Chondrocyte (in vitro differentiated cells): ENCODE measurements around the gene PATZ1. TPM values are rescaled to one million over a fixed set of nuclear protein-coding genes. Genes with fewer than 3 reads are reported as not detected.

ENCODE experiments used
- DNase-seq: peaks from one replicate; pipeline ENCODE4 v3.0.0; 2021; ENCODE audit warnings: mixed read lengths, low spot score
- H3K27ac Mint-ChIP-seq: one replicate; pipeline ENCODE4 v1.8.0; 2021; ENCODE audit warnings: mild to moderate bottlenecking, moderate library complexity, mixed read lengths; ENCODE audit not compliant: unreplicated experiment
- H3K27me3 Mint-ChIP-seq: 2 replicates; pipeline ENCODE4 v1.8.0; 2021; ENCODE audit warnings: low read depth, mixed read lengths
- H3K36me3 Mint-ChIP-seq: 2 replicates; pipeline ENCODE4 v1.8.0; 2021; ENCODE audit warnings: low read depth, mixed read lengths
- H3K4me1 Mint-ChIP-seq: 2 replicates; pipeline ENCODE4 v1.8.0; 2021; ENCODE audit warnings: low read depth, mild to moderate bottlenecking, mixed read lengths
- H3K4me3 Mint-ChIP-seq: one replicate; pipeline ENCODE4 v1.8.0; 2021; ENCODE audit warnings: mild to moderate bottlenecking, moderate library complexity, mixed read lengths; ENCODE audit not compliant: unreplicated experiment
- H3K9me3 Mint-ChIP-seq: 2 replicates; pipeline ENCODE4 v1.8.0; 2021; ENCODE audit warnings: low read depth, mixed read lengths
- total RNA-seq: library from RNA; stranded (reverse); gene quantifications from 3 replicates; pipeline ENCODE4 v1.2.1, GENCODE V29; 2021
- TF ChIP-seq, protein P1 (sequence below): fragments of 200-600 bp; sonication (generic); IDR thresholded peaks from 2 replicates; pipeline ENCODE4 v1.5.0; 2021; ENCODE audit warnings: antibody characterized with exemption, mild to moderate bottlenecking, moderate library complexity

PATZ1 gene
- total RNA-seq, 1 donor from 2014 or later, result 19.9 TPM

DNA sequence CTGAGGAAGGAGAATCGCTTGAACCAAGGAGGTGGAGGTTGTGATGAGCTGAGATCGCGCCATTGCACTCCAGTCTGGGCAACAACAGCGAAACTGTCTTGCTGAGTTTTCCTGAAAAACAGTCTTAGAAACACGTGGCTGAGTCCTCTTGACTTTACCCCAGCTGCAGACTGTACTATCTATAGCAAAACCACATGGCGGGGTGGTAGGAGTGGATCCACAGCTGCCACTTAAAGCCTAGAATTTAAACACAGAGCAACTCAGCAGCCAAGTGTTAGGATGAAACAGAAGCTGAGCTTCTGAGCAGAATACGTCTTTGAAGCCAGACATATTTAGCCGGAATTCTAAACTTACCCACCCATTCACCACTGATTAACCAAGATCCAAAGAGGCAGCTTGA lies 14.1 kb downstream of the PATZ1 start:
- H3K9me3 Mint-ChIP-seq, result no peaks in the 10 kb centered on the region
- H3K27ac Mint-ChIP-seq, result no peak overlapping the region
- peaks cover 42% of the 10 kb centered on the region for H3K36me3 Mint-ChIP-seq
- no peak for DNase-seq
- no peaks in the 10 kb centered on the region for H3K27me3 Mint-ChIP-seq
- TF ChIP-seq, protein P1, sequence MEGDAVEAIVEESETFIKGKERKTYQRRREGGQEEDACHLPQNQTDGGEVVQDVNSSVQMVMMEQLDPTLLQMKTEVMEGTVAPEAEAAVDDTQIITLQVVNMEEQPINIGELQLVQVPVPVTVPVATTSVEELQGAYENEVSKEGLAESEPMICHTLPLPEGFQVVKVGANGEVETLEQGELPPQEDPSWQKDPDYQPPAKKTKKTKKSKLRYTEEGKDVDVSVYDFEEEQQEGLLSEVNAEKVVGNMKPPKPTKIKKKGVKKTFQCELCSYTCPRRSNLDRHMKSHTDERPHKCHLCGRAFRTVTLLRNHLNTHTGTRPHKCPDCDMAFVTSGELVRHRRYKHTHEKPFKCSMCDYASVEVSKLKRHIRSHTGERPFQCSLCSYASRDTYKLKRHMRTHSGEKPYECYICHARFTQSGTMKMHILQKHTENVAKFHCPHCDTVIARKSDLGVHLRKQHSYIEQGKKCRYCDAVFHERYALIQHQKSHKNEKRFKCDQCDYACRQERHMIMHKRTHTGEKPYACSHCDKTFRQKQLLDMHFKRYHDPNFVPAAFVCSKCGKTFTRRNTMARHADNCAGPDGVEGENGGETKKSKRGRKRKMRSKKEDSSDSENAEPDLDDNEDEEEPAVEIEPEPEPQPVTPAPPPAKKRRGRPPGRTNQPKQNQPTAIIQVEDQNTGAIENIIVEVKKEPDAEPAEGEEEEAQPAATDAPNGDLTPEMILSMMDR, result no peak
- H3K4me3 Mint-ChIP-seq, result no peak overlapping the region
- H3K4me1 Mint-ChIP-seq, result no peaks in the 10 kb centered on the region

DNA sequence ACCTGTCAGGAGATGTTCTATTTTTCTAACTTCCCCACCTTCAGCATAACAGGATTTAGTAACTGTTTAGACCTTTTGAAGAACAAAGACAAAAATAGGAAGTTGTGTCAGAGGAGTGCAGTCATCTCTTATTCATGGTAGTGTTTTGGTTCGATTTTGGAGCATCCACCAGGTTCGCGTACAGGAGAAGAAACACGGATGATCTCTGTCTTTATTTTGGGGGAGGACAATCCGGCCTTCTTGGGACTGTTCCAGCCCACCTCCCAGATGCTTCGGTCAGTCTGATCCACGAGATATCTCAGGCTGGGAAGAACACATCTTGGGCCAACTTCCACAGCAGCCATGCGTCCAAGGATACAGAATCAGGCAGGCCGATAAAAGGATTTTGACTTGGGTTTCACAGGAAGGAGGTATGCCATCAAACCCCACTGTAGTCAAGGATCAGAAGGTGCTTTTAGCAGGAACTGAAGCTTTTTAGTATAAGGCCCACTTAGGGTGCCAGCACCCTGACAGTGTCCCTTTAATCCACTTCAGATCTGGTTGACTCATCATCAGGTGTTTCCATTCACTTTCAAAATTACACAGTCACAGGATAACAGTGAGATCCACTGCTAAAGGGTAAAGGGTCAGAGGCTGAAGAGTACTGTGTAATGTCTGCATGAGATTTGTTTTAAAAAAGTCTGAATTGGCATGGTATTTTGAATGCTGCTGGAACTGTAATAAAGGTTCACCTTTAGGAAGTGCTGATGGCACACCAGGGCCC lies 16.5 kb downstream of the PATZ1 start:
- H3K36me3 Mint-ChIP-seq, result peaks cover 46% of the 10 kb centered on the region
- TF ChIP-seq, protein P1, result no peak

DNA sequence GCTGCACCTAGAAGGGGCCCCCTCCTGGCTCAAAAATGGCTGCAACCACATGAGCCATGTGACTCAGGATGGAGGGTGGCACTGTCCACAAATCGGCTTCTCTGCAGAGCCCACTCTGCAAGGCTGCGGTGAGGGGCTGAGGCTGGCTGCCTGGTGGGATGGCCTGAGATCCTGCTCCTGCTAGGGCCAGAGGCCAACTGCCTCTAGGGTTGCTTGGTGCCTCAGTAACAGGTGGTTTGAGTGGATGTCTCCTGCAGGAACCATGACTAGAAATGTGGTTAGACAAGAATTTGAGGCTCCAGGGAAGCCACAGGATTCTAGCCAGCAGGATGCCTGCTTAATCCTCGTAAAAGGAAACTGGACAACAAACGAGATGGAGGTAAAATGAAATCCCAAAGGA lies 17.1 kb downstream of the PATZ1 start:
- H3K9me3 Mint-ChIP-seq, result no peaks in the 10 kb centered on the region
- DNase-seq, result no peak
- no peaks in the 10 kb centered on the region for H3K27me3 Mint-ChIP-seq
- H3K4me1 Mint-ChIP-seq, result no peaks in the 10 kb centered on the region
- H3K36me3 Mint-ChIP-seq, result peaks cover 42% of the 10 kb centered on the region
- no peak overlapping the region for H3K27ac Mint-ChIP-seq
- H3K4me3 Mint-ChIP-seq, result no peak overlapping the region
- TF ChIP-seq, protein P1, result no peak

More for the DNA sequence above, 16.5 kb downstream of the PATZ1 start:
- Mint-ChIP-seq H3K9me3 (no peaks in the 10 kb centered on the region), H3K4me1 (no peaks in the 10 kb centered on the region), H3K27me3 (no peaks in the 10 kb centered on the region), H3K27ac (no peak overlapping the region), H3K4me3 (no peak overlapping the region)
- no peak for DNase-seq

DNA sequence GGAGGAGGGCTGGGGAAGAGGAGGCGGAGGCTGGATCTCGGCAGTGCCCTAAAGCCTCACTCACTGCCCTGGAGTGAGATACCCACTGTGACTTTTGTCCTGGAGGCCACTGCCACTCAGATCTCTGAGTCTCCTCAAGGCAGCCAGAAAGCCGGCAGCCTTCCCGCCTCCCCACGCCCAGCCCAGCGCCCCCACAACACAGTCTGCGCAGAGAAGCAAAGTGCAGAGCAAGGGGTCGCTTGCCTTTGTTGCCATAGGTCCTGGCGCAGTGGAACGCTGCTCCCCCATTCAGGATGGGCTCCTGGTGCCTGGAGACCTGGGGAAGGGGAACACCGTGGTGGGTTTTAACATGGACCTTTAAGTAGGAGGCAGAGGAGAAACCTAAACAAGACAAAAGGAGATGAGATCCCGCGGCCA lies 17.6 kb downstream of the PATZ1 start:
- TF ChIP-seq, protein P1, result no peak
- H3K36me3 Mint-ChIP-seq, result peaks cover 39% of the 10 kb centered on the region
- no peak for DNase-seq
- H3K4me1 Mint-ChIP-seq, result no peaks in the 10 kb centered on the region
- no peak overlapping the region for H3K27ac Mint-ChIP-seq
- H3K9me3 Mint-ChIP-seq, result no peaks in the 10 kb centered on the region
- H3K4me3 Mint-ChIP-seq, result no peak overlapping the region
- H3K27me3 Mint-ChIP-seq, result no peaks in the 10 kb centered on the region

DNA sequence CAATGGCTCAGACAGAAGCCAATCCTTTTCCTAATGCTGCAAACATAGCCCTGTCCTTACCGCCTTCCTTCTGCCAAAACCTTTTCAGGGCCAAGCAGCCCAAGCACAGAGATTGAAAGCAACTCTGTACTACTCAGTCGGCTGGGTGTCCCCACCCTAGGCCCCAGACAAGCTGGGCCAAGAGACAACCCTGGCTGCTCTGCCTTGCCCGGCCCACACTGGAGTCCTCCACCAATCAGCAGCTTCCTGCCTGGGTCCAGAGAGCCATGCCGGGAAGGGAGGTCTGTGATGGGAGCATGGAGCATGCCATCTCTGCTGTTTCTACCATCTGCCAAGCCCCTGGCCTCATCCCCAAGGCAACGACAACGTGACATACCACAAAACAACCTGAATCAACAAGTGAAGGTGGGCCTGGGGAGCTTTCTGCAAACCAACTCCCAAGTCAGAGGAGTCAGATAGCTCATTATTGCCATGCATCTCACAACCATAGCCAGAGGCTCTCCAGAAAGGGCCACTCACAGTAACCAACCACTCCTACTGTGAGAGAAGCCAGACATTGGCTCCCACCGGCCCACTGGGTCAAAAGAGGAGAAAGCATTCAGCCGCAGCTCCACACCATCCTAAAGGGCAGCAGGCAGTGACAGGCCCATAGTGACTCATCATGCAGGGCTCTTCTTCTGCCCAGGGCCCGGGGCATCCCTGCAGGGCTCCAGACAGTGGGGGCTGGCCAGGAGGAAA lies 18.2 kb downstream of the PATZ1 start:
- no peaks in the 10 kb centered on the region for H3K9me3 Mint-ChIP-seq
- no peaks in the 10 kb centered on the region for H3K27me3 Mint-ChIP-seq
- no peak overlapping the region for H3K27ac Mint-ChIP-seq
- DNase-seq, result no peak
- TF ChIP-seq, protein P1, result no peak
- no peak overlapping the region for H3K4me3 Mint-ChIP-seq
- H3K36me3 Mint-ChIP-seq, result peaks cover 38% of the 10 kb centered on the region
- no peaks in the 10 kb centered on the region for H3K4me1 Mint-ChIP-seq
